ENCODE data around the gene FBN1. TPM values are rescaled to one million over a fixed set of nuclear protein-coding genes. Genes with fewer than 3 reads are reported as not detected.
A peak's percentile ranks its signal among the peaks of the same experiment; 100 is the strongest.

The FBN1 gene
- total RNA-seq, 4 donors from 2014 or later = 153 to 266 (median 203) TPM

- TF ChIP-seq CTCF (IDR thresholded peaks at IDR 0.05) = no peak
- no peak overlapping the region for H3K4me3 ChIP-seq
- no peaks in the 10 kb centered on the region for H3K9me3 ChIP-seq
- H3K36me3 ChIP-seq = peaks cover 3 to 94% of the 10 kb centered on the region in 2 donors
- ATAC-seq = no peak
- H3K4me1 ChIP-seq = peaks cover 0 to 35% (median 4%) of the 10 kb centered on the region in 3 donors
- no peaks in the 10 kb centered on the region for H3K27me3 ChIP-seq
- H3K27ac ChIP-seq = peak overlapping the region in 2 of 4 donors; percentile 14 to 46
- 84 to 89% methylated on average over 5 of the region's 5 CpGs for WGBS, 2 donors (ENCODE audit: low coverage in 1 of 2)
These were observed 180.1 kb downstream of the FBN1 start for GRCh38 chr15:48465410-48465809.

- Histone ChIP-seq H3K27me3 (no peaks in the 10 kb centered on the region), H3K27ac (peak overlapping the region in 1 of 4 donors; percentile 24), H3K4me3 (no peak overlapping the region), H3K9me3 (no peaks in the 10 kb centered on the region), H3K4me1 (peaks cover 0 to 35% (median 10%) of the 10 kb centered on the region in 3 donors), H3K36me3 (peaks cover 3 to 90% of the 10 kb centered on the region in 2 donors)
- ATAC-seq = no peak
- 36 to 66% methylated on average over 4 of the region's 4 CpGs for WGBS, 2 donors (ENCODE audit: low coverage in 1 of 2)
- TF ChIP-seq EP300 (IDR thresholded peaks at IDR 0.05) (no peak), POLR2AphosphoS5 (IDR thresholded peaks at IDR 0.05) (no peak), POLR2A (IDR thresholded peaks at IDR 0.05) (no peak), CTCF (IDR thresholded peaks at IDR 0.05) (no peak)
These were observed 182.1 kb downstream of the FBN1 start for GRCh38 chr15:48463366-48463880.

- Histone ChIP-seq H3K9me3 (no peaks in the 10 kb centered on the region), H3K27me3 (no peaks in the 10 kb centered on the region), H3K27ac (peak overlapping the region in 1 of 4 donors; percentile 24), H3K4me3 (no peak overlapping the region), H3K4me1 (peaks cover 0 to 35% (median 10%) of the 10 kb centered on the region in 3 donors), H3K36me3 (peaks cover 3 to 89% of the 10 kb centered on the region in 2 donors)
- ATAC-seq = no peak
- WGBS, 2 donors (ENCODE audit: low coverage in 1 of 2) = 74 to 78% methylated on average over 4 of the region's 4 CpGs
- TF ChIP-seq EP300 (IDR thresholded peaks at IDR 0.05) (no peak), POLR2A (IDR thresholded peaks at IDR 0.05) (no peak), POLR2AphosphoS5 (IDR thresholded peaks at IDR 0.05) (no peak), CTCF (IDR thresholded peaks at IDR 0.05) (no peak)
These were observed 182.8 kb downstream of the FBN1 start for GRCh38 chr15:48462688-48463087.

GRCh38 chr15:48459571-48460442, 185.7 kb downstream of the FBN1 start:
- Histone ChIP-seq H3K9me3 (no peaks in the 10 kb centered on the region), H3K4me1 (peaks cover 0 to 19% (median 10%) of the 10 kb centered on the region in 3 donors), H3K4me3 (no peak overlapping the region), H3K27ac (peak overlapping the region; percentile 34 to 58 (median 44)), H3K27me3 (no peaks in the 10 kb centered on the region), H3K36me3 (peaks cover 7 to 89% of the 10 kb centered on the region in 2 donors)
- ATAC-seq = peak; percentile 83
- TF ChIP-seq CTCF (IDR thresholded peaks at IDR 0.05) = peak in 2 of 4 experiments; percentile 33 to 42
- no peak for TF ChIP-seq POLR2A (IDR thresholded peaks at IDR 0.05)
- peak; percentile 35 for TF ChIP-seq POLR2AphosphoS5 (IDR thresholded peaks at IDR 0.05)
- WGBS, 2 donors (ENCODE audit: low coverage in 1 of 2) = 18 to 46% methylated on average over 7 of the region's 7 CpGs
